ENCODE results near the gene NAA11.

The NAA11 gene

GRCh38 chr4:79306795-79307194, 19.1 kb downstream of the NAA11 start:
- Histone ChIP-seq H3K79me2 (ENCODE audit: insufficient read depth, low read length) (no peaks in the 10 kb centered on the region), H3K9ac (ENCODE audit: low read depth, low read length) (no peak overlapping the region), H3K27ac (ENCODE audit: low read length) (no peak overlapping the region), H3K36me3 (ENCODE audit: insufficient read depth, low read length) (no peaks in the 10 kb centered on the region), H3K9me3 (ENCODE audit: insufficient read depth, low read length, severe bottlenecking) (no peaks in the 10 kb centered on the region), H3K27me3 (ENCODE audit: insufficient read depth, low read length, poor library complexity) (no peaks in the 10 kb centered on the region), H2AFZ (ENCODE audit: low read depth, low read length) (no peak overlapping the region), H3K4me1 (ENCODE audit: insufficient read depth, low read length) (no peaks in the 10 kb centered on the region), H3K4me2 (ENCODE audit: insufficient read depth, low read length) (no peak overlapping the region), H3K4me3 (ENCODE audit: low read depth in 1 of 2, low read length in 2 of 2) (no peak overlapping the region), H4K20me1 (ENCODE audit: insufficient read depth, low read length) (no peaks in the 10 kb centered on the region)
- DNase-seq: no peak
- ATAC-seq (ENCODE audit: insufficient read depth, low read depth): no peak
- TF ChIP-seq EZH2 (IDR thresholded peaks at IDR 0.05; ENCODE audit: borderline replicate concordance, low read depth, low read length, severe bottlenecking): no peak
- no peak for TF ChIP-seq CTCF (IDR thresholded peaks at IDR 0.05; ENCODE audit: borderline replicate concordance, extremely low read depth, low read length, poor library complexity, severe bottlenecking)

GRCh38 chr4:79300280-79300679, 25.6 kb downstream of the NAA11 start:
- H3K4me2 ChIP-seq (ENCODE audit: insufficient read depth, low read length): no peak overlapping the region
- TF ChIP-seq EZH2 (IDR thresholded peaks at IDR 0.05; ENCODE audit: borderline replicate concordance, low read depth, low read length, severe bottlenecking) (no peak), CTCF (IDR thresholded peaks at IDR 0.05; ENCODE audit: borderline replicate concordance, extremely low read depth, low read length, poor library complexity, severe bottlenecking) (no peak)
- no peak overlapping the region for H3K27ac ChIP-seq (ENCODE audit: low read length)
- H3K9ac ChIP-seq (ENCODE audit: low read depth, low read length): no peak overlapping the region
- no peaks in the 10 kb centered on the region for H3K79me2 ChIP-seq (ENCODE audit: insufficient read depth, low read length)
- DNase-seq: no peak
- no peak overlapping the region for H2AFZ ChIP-seq (ENCODE audit: low read depth, low read length)
- H3K4me1 ChIP-seq (ENCODE audit: insufficient read depth, low read length): no peaks in the 10 kb centered on the region
- no peaks in the 10 kb centered on the region for H3K9me3 ChIP-seq (ENCODE audit: insufficient read depth, low read length, severe bottlenecking)
- no peak overlapping the region for H3K4me3 ChIP-seq (ENCODE audit: low read depth in 1 of 2, low read length in 2 of 2)
- H3K36me3 ChIP-seq (ENCODE audit: insufficient read depth, low read length): no peaks in the 10 kb centered on the region
- no peaks in the 10 kb centered on the region for H3K27me3 ChIP-seq (ENCODE audit: insufficient read depth, low read length, poor library complexity)
- H4K20me1 ChIP-seq (ENCODE audit: insufficient read depth, low read length): no peaks in the 10 kb centered on the region
- ATAC-seq (ENCODE audit: insufficient read depth, low read depth): no peak

GRCh38 chr4:79298484-79298883, 27.4 kb downstream of the NAA11 start:
- TF ChIP-seq CTCF (IDR thresholded peaks at IDR 0.05; ENCODE audit: borderline replicate concordance, extremely low read depth, low read length, poor library complexity, severe bottlenecking): no peak
- no peak for TF ChIP-seq EZH2 (IDR thresholded peaks at IDR 0.05; ENCODE audit: borderline replicate concordance, low read depth, low read length, severe bottlenecking)
- no peaks in the 10 kb centered on the region for H3K4me1 ChIP-seq (ENCODE audit: insufficient read depth, low read length)
- ATAC-seq (ENCODE audit: insufficient read depth, low read depth) (no peak), DNase-seq (no peak)
- H3K36me3 ChIP-seq (ENCODE audit: insufficient read depth, low read length): no peaks in the 10 kb centered on the region
- H3K9ac ChIP-seq (ENCODE audit: low read depth, low read length): no peak overlapping the region
- H3K27ac ChIP-seq (ENCODE audit: low read length): no peak overlapping the region
- no peak overlapping the region for H3K4me2 ChIP-seq (ENCODE audit: insufficient read depth, low read length)
- H3K27me3 ChIP-seq (ENCODE audit: insufficient read depth, low read length, poor library complexity): no peaks in the 10 kb centered on the region
- no peak overlapping the region for H2AFZ ChIP-seq (ENCODE audit: low read depth, low read length)
- H3K4me3 ChIP-seq (ENCODE audit: low read depth in 1 of 2, low read length in 2 of 2): no peak overlapping the region
- H4K20me1 ChIP-seq (ENCODE audit: insufficient read depth, low read length): no peaks in the 10 kb centered on the region
- no peaks in the 10 kb centered on the region for H3K79me2 ChIP-seq (ENCODE audit: insufficient read depth, low read length)
- no peaks in the 10 kb centered on the region for H3K9me3 ChIP-seq (ENCODE audit: insufficient read depth, low read length, severe bottlenecking)

- Histone ChIP-seq H3K4me2 (ENCODE audit: insufficient read depth, low read length) (no peak overlapping the region), H3K9ac (ENCODE audit: low read depth, low read length) (no peak overlapping the region), H3K27me3 (ENCODE audit: insufficient read depth, low read length, poor library complexity) (no peaks in the 10 kb centered on the region), H3K9me3 (ENCODE audit: insufficient read depth, low read length, severe bottlenecking) (no peaks in the 10 kb centered on the region), H3K36me3 (ENCODE audit: insufficient read depth, low read length) (no peaks in the 10 kb centered on the region), H3K4me1 (ENCODE audit: insufficient read depth, low read length) (no peaks in the 10 kb centered on the region), H3K79me2 (ENCODE audit: insufficient read depth, low read length) (no peaks in the 10 kb centered on the region), H2AFZ (ENCODE audit: low read depth, low read length) (no peak overlapping the region), H3K27ac (ENCODE audit: low read length) (no peak overlapping the region), H4K20me1 (ENCODE audit: insufficient read depth, low read length) (no peaks in the 10 kb centered on the region), H3K4me3 (ENCODE audit: low read depth in 1 of 2, low read length in 2 of 2) (no peak overlapping the region)
- ATAC-seq (ENCODE audit: insufficient read depth, low read depth) (no peak), DNase-seq (no peak)
- TF ChIP-seq EZH2 (IDR thresholded peaks at IDR 0.05; ENCODE audit: borderline replicate concordance, low read depth, low read length, severe bottlenecking): no peak
- no peak for TF ChIP-seq CTCF (IDR thresholded peaks at IDR 0.05; ENCODE audit: borderline replicate concordance, extremely low read depth, low read length, poor library complexity, severe bottlenecking)
These were observed 27.8 kb downstream of the NAA11 start for GRCh38 chr4:79298027-79298426.
